Right lobe of liver (tissue), 6 donors: ENCODE results near the gene CMC1. TPM values are rescaled to one million over a fixed set of nuclear protein-coding genes. Genes with fewer than 3 reads are reported as not detected.
"Not testable (repeated sequence)": the region's sequence is repeated elsewhere in the genome, so short reads cannot be mapped to it uniquely, and the experiment has no call there.

Experiments
- ATAC-seq, 4 donors: fragments of 200-7000 bp; cut with Tn5 transposase; one replicate each; pipeline ENCODE4 v1.9.1; 2020; ENCODE audit warnings: mild to moderate bottlenecking in 4 of 4, moderate library complexity in 4 of 4
- DNase-seq, 3 donors: peaks; one replicate each; pipeline ENCODE4 v3.0.0-alpha.2; 2020
- H3K27ac ChIP-seq, 3 donors: fragments of 200-600 bp; one replicate each; pipeline ENCODE4 v1.8.0; 2022
- H3K27me3 ChIP-seq, 2 donors: fragments of 200-600 bp; one replicate each; pipeline ENCODE4 v1.8.0; 2022
- H3K36me3 ChIP-seq, 4 donors: fragments of 200-600 bp; sonication (generic) in 1 of 4; one replicate each; pipeline versions ENCODE4 v1.5.1 to v1.8.0; 2017 to 2022; ENCODE audit warnings: control low read depth in 1 of 4
- H3K4me1 ChIP-seq, 4 donors: fragments of 200-600 bp; sonication (generic) in 1 of 4; one replicate each; pipeline versions ENCODE4 v1.5.1 to v1.8.0; 2017 to 2022; ENCODE audit warnings: control low read depth in 1 of 4
- H3K4me3 ChIP-seq, 3 donors: fragments of 200-600 bp; one replicate each; pipeline ENCODE4 v1.8.0; 2022
- H3K9me3 ChIP-seq, 4 donors: fragments of 200-600 bp; sonication (generic) in 1 of 4; one replicate each; pipeline versions ENCODE4 v1.5.1 to v1.8.0; 2017 to 2022; ENCODE audit warnings: control low read depth in 1 of 4
- CTCF ChIP-seq, 4 donors: fragments of 200-600 bp in 3 of 4; fragments of 450-650 bp in 1 of 4; IDR thresholded peaks; one replicate each; pipeline versions ENCODE4 v1.5.1 to v1.8.0; 2016 to 2022; ENCODE audit warnings: antibody characterized with exemption in 4 of 4, mild to moderate bottlenecking in 2 of 4
- POLR2A ChIP-seq: fragments of 450-650 bp; IDR thresholded peaks from one replicate; pipeline ENCODE4 v1.6.1; 2017; ENCODE audit warnings: antibody characterized with exemption, mild to moderate bottlenecking
- WGBS: methylation state at CpG from one replicate; pipeline ENCODE4 v1.1.6; 2018; ENCODE audit warnings: low coverage, low lambda C conversion rate; ENCODE audit not compliant: insufficient coverage; ENCODE audit errors: missing lambda C conversion rate; 5-methylcytosine and 5-hydroxymethylcytosine counted together
- intact Hi-C, 2 donors: fragments of 100-400 bp; cut with DNase I; formaldehyde crosslinking; loops; one replicate each; pipeline versions ENCODE4 v1.11.2 to v1.14.1; 2022
- long read RNA-seq: library from polyadenylated mRNA; unstranded; transcript quantifications from one replicate; pipeline ENCODE4 v2.0.0, GENCODE V29; 2019
- total RNA-seq, 6 experiments: library from RNA; depleted of rRNA in 2 of 6; stranded (reverse); fragments of >200 nt in 2 of 6; fragmentation: NEBNext Ultra II Directional in 3 of 6; extraction: Animal tissue kit (Norgen Biotek cat#: 25700) in 3 of 6; gene quantifications; one replicate each; pipeline versions ENCODE4 v1.1.0 to v1.2.4, GENCODE V29; 2016 to 2023
- donor health status: DM: no; HTN: yes; CAD: no.
- donor health status: DM: no; HTN: no; CAD: no.
- donor health status: DM: no; HTN: no; CAD: no.
- donor health status: DM: no; HTN: yes; CAD: no.
- donor health status: DM: no; HTN: yes; CAD: no.

CMC1 gene, protein sequence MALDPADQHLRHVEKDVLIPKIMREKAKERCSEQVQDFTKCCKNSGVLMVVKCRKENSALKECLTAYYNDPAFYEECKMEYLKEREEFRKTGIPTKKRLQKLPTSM
- total RNA-seq, result 10 to 100 TPM in 5 of 6 experiments, 1 to 10 TPM in 1; 9.5 to 16.9 (median 12.2) TPM
- long read RNA-seq, full-length matches to known transcripts, result 8 of 10 reads
- long read RNA-seq, partial matches to known transcripts, result 0 of 10 reads
- long read RNA-seq, other reads (novel, unspliced or antisense), result 2 of 10 reads

DNA sequence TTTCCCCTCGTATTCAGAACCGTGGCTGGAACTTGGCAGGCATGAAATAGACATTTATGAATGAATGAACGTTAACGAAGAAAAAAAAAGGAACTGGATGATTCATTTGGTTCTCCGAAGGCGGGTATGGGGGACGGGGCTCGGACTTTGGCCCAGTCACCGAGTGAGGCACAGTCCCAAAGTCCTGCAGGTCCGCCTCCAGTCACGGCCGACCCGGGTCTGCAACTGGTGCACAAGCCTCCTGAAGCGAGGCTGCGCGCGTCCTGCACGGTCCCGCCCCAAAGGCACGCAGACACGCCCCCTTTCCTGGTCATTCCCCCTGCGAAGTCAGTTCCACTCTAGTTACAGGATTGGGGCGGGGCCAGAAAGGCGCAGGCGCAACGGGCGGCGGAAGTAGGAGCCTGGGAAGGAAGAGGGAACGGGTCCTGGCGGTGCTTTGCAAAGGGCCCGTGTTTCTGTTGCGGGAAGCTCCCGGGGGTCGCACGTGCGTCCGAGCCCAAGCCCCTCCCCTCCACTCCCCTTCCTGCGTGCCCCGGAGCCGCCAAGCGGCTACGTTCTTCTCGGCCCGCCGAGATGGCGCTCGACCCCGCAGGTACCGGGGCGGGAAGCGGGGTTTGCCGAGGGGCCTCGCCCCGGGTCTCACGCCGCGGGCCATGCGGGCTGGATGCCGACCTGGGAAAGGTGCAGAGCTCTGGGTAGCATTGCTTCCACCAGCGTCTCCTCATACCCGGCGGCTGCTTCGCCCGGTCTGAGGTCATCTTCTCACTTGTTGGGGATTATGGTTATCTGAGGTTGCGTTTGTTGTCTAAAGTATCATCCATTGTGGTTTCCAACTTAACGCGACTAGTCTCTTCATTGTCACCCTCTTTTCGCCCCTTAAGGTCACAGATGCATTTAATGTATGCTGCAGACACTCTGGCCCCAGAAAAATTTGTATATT is at the start of gene CMC1:
CMC1 (plus strand) TSS at position 399 of the 940 bp plus-strand sequence; CDS start at position 574, 175 bp downstream.
- DNase-seq (peak; percentile 99 to 100 (median 99)), ATAC-seq (peak; percentile 99 to 100 (median 99))
- WGBS, result 0% methylated on average over 35 of the region's 68 CpGs
- TF ChIP-seq POLR2A, result peak; percentile 93
- no peak for TF ChIP-seq CTCF (IDR thresholded peaks at IDR 0.05)
- intact Hi-C loops, result no loop called here
- Histone ChIP-seq H3K27me3 (no peaks in the 10 kb centered on the region), H3K9me3 (no peaks in the 10 kb centered on the region), H3K27ac (peak within 1 kb of the TSS; percentile 76 to 90 (median 88)), H3K4me3 (peak within 1 kb of the TSS; percentile 78 to 99 (median 79)), H3K36me3 (no peaks in the 10 kb centered on the region), H3K4me1 (peaks cover 0 to 8% (median 3%) of the 10 kb centered on the region in 4 donors)

GRCh38 chr3:28198161-28198560 is 43.3 kb upstream of the CMC1 start:
- H3K9me3 ChIP-seq, result no peaks in the 10 kb centered on the region
- no peaks in the 10 kb centered on the region for H3K27me3 ChIP-seq
- intact Hi-C loops, result no loop called here
- ATAC-seq (no peak), DNase-seq (no peak)
- H3K27ac ChIP-seq, result no peak overlapping the region
- WGBS, result 97% methylated on average over 3 of the region's 3 CpGs
- TF ChIP-seq POLR2A (no peak), CTCF (IDR thresholded peaks at IDR 0.05) (no peak)
- no peak overlapping the region for H3K4me3 ChIP-seq
- no peaks in the 10 kb centered on the region for H3K4me1 ChIP-seq
- no peaks in the 10 kb centered on the region for H3K36me3 ChIP-seq

DNA sequence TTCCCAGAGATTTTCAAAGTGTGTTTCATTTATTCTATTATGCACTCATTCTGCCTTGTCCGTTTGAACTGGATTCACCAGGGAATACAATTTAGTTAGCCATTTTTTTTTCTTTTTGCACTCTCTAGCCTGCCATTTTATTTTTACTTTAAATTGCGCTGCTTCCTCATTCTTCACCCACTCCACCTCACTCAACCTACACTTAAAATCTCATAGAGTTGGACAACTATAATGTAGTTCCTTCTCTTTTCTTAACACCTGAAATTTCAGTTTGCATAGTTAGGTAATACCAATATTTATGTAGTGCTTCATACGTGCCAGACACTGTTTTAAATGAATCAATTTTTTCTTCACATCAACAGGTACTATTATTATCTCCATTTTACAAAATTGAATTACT is 42.4 kb upstream of the CMC1 start:
- Histone ChIP-seq H3K36me3 (no peaks in the 10 kb centered on the region), H3K27ac (no peak overlapping the region), H3K4me1 (no peaks in the 10 kb centered on the region), H3K4me3 (no peak overlapping the region), H3K9me3 (no peaks in the 10 kb centered on the region), H3K27me3 (no peaks in the 10 kb centered on the region)
- no peak for ATAC-seq
- 56% methylated on average over 3 of the region's 3 CpGs for WGBS
- no peak for DNase-seq
- intact Hi-C loops, result no loop called here
- TF ChIP-seq CTCF (IDR thresholded peaks at IDR 0.05) (no peak), POLR2A (no peak)

DNA sequence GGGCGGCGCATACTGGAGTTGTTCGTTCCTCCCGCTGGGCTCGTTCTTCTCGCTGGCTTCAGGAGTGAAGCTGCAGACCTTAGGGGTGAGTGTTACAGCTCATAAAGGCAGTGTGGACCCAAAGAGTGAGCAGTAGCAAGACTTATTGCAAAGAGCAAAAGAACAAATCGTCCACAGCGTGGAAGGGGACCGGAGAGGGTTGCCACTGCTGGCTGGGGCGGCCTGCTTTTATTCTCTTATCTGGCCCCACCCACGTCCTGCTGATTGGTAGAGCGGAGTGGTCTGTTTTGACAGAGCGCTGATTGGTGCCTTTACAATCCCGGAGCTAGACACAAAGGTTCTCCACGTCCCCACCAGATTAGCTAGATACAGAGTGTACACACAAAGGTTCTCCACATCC is 41.8 kb upstream of the CMC1 start:
- H3K27me3 ChIP-seq, intact Hi-C loops, H3K4me3 ChIP-seq: not testable (repeated sequence)

GRCh38 chr3:28200366-28200848 is 41.0 kb upstream of the CMC1 start:
- H3K27me3 ChIP-seq, H3K27ac ChIP-seq, H3K9me3 ChIP-seq, intact Hi-C loops, H3K4me1 ChIP-seq, H3K36me3 ChIP-seq, DNase-seq, ATAC-seq: not testable (repeated sequence)
- WGBS, result 80% methylated on average over 14 of the region's 47 CpGs
- H3K4me3 ChIP-seq, result peak overlapping the region in 2 of 3 donors; percentile 29 to 37

More for the DNA sequence above, 41.8 kb upstream of the CMC1 start:
- ATAC-seq, H3K9me3 ChIP-seq, H3K36me3 ChIP-seq, H3K4me1 ChIP-seq, H3K27ac ChIP-seq, DNase-seq: not testable (repeated sequence)
- 84% methylated on average over 7 of the region's 15 CpGs for WGBS
